ENCODE results near the gene ACAP2. TPM values are rescaled to one million over a fixed set of nuclear protein-coding genes. Genes with fewer than 3 reads are reported as not detected.
"Not testable (repeated sequence)": the region's sequence is repeated elsewhere in the genome, so short reads cannot be mapped to it uniquely, and the experiment has no call there.

Gene ACAP2
- total and polyA plus RNA-seq, 7 donors = 3.2 to 12.5 (median 10.2) TPM

DNA sequence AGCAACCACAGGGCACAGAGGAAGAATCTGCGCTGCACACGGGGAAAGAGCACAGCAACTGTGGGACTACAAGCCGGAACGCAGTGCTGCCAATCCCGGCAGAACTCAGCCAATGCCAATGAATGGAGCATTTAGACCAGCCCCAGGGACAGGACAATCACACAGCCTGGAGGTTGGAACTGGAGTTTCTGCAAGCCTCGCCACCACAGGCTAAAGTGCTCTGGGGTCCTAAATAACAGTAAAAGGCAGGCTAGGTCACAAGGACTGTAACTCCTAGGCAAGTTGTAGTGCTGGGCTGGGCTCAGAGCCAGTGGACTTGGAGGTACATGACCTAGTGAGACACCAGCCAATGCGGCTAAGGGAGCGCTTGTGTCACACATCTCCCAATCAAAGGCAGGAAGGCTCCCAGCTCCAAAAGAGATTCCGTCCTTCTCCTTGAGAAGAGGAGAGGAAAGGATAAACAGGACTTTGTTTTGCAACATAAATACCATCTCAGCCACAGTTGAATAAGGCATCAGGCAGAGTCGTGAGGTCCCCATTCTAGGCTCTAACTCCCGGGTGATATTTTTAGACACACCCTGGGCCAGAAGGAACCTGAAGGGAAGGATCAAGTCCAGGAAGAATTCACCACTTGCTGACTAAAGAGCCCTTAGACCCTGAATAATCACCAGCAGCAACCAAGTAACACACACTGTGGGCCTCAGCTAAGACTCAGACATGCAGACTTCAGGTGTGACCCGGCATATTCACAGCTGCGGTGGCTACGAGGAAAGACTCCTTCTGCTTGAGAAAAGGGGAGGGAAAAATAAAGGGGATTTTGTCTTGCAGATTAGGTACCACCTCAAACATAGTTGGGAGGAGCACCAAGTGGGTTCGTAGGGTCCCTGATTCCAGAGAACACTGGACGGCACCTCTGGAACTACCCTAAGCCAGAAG is 86.4 kb downstream of the ACAP2 start:
- peaks cover 0 to 3% of the 10 kb centered on the region in 2 donors for H3K36me3 ChIP-seq (ENCODE audit: insufficient read depth in 1 of 2, low read depth in 1 of 2)
- peak overlapping the region; percentile 61 for H3K27ac ChIP-seq
- no peaks in the 10 kb centered on the region for H3K27me3 ChIP-seq (ENCODE audit: insufficient read depth in 3 of 3, low read length in 2 of 3)
- DNase-seq (peak; percentile 37 to 76), ATAC-seq (peak; percentile 76 to 91 (median 82))
- peak overlapping the region; percentile 42 for H3K4me3 ChIP-seq
- peaks cover 28% of the 10 kb centered on the region for H3K4me1 ChIP-seq
- TF ChIP-seq, protein P1, sequence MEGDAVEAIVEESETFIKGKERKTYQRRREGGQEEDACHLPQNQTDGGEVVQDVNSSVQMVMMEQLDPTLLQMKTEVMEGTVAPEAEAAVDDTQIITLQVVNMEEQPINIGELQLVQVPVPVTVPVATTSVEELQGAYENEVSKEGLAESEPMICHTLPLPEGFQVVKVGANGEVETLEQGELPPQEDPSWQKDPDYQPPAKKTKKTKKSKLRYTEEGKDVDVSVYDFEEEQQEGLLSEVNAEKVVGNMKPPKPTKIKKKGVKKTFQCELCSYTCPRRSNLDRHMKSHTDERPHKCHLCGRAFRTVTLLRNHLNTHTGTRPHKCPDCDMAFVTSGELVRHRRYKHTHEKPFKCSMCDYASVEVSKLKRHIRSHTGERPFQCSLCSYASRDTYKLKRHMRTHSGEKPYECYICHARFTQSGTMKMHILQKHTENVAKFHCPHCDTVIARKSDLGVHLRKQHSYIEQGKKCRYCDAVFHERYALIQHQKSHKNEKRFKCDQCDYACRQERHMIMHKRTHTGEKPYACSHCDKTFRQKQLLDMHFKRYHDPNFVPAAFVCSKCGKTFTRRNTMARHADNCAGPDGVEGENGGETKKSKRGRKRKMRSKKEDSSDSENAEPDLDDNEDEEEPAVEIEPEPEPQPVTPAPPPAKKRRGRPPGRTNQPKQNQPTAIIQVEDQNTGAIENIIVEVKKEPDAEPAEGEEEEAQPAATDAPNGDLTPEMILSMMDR (IDR thresholded peaks at IDR 0.05) = no peak
- 46 to 71% (median 52%) methylated on average over 16 of the region's 16 CpGs for WGBS, 3 donors
- intact Hi-C loops (cut with DNase I) = no loop called here
- no peaks in the 10 kb centered on the region for H3K9me3 ChIP-seq

DNA sequence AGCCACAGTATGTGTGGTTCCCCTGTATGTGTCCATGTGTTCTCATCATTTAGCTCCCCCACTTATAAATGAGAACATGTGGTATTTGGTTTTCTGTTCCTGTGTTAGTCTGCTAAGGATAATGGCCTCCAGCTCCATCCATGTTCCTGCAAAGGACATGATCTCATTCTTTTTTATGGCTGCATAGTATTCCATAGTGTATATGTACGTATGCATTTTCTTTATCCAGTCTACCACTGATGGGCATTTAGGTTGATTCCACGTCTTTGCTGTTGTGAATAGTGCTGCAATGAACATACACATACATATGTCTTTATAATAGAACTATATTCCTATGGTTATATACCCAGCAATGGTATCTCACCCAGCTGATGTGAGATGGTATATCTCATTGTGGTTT is 88.8 kb downstream of the ACAP2 start:
- 50 to 72% (median 50%) methylated on average over 2 of the region's 2 CpGs for WGBS, 3 donors
- H3K27me3 ChIP-seq (ENCODE audit: insufficient read depth in 3 of 3, low read length in 2 of 3); H3K36me3 ChIP-seq (ENCODE audit: insufficient read depth in 1 of 2, low read depth in 1 of 2); H3K27ac ChIP-seq; ATAC-seq; DNase-seq; H3K9me3 ChIP-seq; H3K4me3 ChIP-seq; intact Hi-C loops (cut with DNase I): not testable (repeated sequence)
- peaks cover 28% of the 10 kb centered on the region for H3K4me1 ChIP-seq

DNA sequence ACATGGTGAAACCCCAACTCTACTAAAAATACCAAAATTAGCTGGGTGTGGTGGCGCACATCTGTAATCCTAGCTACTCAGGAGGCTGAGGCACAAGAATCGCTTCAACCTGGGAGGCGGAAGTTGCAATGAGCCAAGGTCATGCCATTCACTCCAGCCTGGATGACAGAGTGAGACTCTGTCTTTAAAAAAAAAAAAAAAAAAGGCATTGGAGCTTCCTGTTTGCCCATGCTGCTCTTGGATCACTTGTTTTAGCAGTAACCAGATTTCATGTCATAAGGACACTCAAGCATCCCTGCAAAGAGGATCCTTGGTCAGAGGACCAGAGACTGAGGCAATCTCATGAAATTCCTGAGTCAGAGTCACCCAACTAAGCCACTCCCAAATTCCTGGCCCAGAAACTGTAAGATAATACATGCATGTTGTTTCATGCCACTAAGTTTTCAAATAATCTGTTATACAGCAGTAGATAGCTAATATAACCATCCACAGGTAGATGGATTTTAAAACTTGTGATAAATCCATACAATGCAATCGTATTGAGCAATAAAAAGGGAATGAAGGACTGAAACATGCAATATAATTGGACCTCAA is 89.8 kb downstream of the ACAP2 start:
- H3K36me3 ChIP-seq (ENCODE audit: insufficient read depth in 1 of 2, low read depth in 1 of 2) = peaks cover 0 to 3% of the 10 kb centered on the region in 2 donors
- peaks cover 28% of the 10 kb centered on the region for H3K4me1 ChIP-seq
- intact Hi-C loops (cut with DNase I) = no loop called here
- TF ChIP-seq, protein P1 (IDR thresholded peaks at IDR 0.05) = no peak
- H3K4me3 ChIP-seq = no peak overlapping the region
- no peaks in the 10 kb centered on the region for H3K27me3 ChIP-seq (ENCODE audit: insufficient read depth in 3 of 3, low read length in 2 of 3)
- H3K27ac ChIP-seq = no peak overlapping the region
- H3K9me3 ChIP-seq = no peaks in the 10 kb centered on the region
- 80 to 96% (median 85%) methylated on average over 4 of the region's 4 CpGs for WGBS, 3 donors
- DNase-seq = no peak
- peak in 2 of 4 donors; percentile 26 to 32 for ATAC-seq

GRCh38 chr3:195348426-195349115 is 94.2 kb downstream of the ACAP2 start:
- Histone ChIP-seq H3K9me3 (no peaks in the 10 kb centered on the region), H3K27me3 (ENCODE audit: insufficient read depth in 3 of 3, low read length in 2 of 3) (no peaks in the 10 kb centered on the region), H3K4me3 (no peak overlapping the region), H3K27ac (no peak overlapping the region), H3K4me1 (no peaks in the 10 kb centered on the region), H3K36me3 (ENCODE audit: insufficient read depth in 1 of 2, low read depth in 1 of 2) (peaks cover 0 to 3% of the 10 kb centered on the region in 2 donors)
- WGBS, 3 donors = 75 to 83% (median 82%) methylated on average over 5 of the region's 5 CpGs
- intact Hi-C loops (cut with DNase I) = no loop called here
- DNase-seq (no peak), ATAC-seq (no peak)
- TF ChIP-seq, protein P1 (IDR thresholded peaks at IDR 0.05) = no peak

GRCh38 chr3:195337747-195338146 is 105.1 kb downstream of the ACAP2 start:
- intact Hi-C loops (cut with DNase I) = no loop called here
- TF ChIP-seq, protein P1 (IDR thresholded peaks at IDR 0.05) = no peak
- Histone ChIP-seq H3K27me3 (ENCODE audit: insufficient read depth in 3 of 3, low read length in 2 of 3) (no peaks in the 10 kb centered on the region), H3K4me1 (no peaks in the 10 kb centered on the region), H3K9me3 (no peaks in the 10 kb centered on the region), H3K27ac (no peak overlapping the region), H3K36me3 (ENCODE audit: insufficient read depth in 1 of 2, low read depth in 1 of 2) (peaks cover 0 to 19% of the 10 kb centered on the region in 2 donors), H3K4me3 (no peak overlapping the region)
- DNase-seq (no peak), ATAC-seq (no peak)
- WGBS, 3 donors = 94 to 99% (median 96%) methylated on average over 8 of the region's 8 CpGs

Measured in psoas muscle (tissue), 8 donors.